Mesenteric fat pad (tissue), 1 donor: ENCODE results near the gene SAMD9. TPM values are rescaled to one million over a fixed set of nuclear protein-coding genes. Genes with fewer than 3 reads are reported as not detected.
"Not testable (repeated sequence)": the region's sequence is repeated elsewhere in the genome, so short reads cannot be mapped to it uniquely, and the experiment has no call there.

ENCODE experiments used
- DNase-seq: peaks from one replicate; pipeline ENCODE4 v3.0.0-alpha.2; 2020; ENCODE audit warnings: low spot score
- long read RNA-seq: library from polyadenylated mRNA; unstranded; transcript quantifications from one replicate; pipeline ENCODE4 v2.0.0, GENCODE V29; 2020
- total RNA-seq: library from RNA; stranded (reverse); fragmentation: NEBNext Ultra II Directional; extraction: Animal tissue kit (Norgen Biotek cat#: 25700); gene quantifications from one replicate; pipeline ENCODE4 v1.2.1, GENCODE V29; 2021
- donor health status: DM: yes; HTN: yes; CAD: no.

SAMD9 gene
- total RNA-seq, result 7.7 TPM
- long read RNA-seq, full-length matches to known transcripts, result 8 of 9 reads
- long read RNA-seq, partial matches to known transcripts, result 0 of 9 reads
- long read RNA-seq, other reads (novel, unspliced or antisense), result 1 of 9 reads

DNA sequence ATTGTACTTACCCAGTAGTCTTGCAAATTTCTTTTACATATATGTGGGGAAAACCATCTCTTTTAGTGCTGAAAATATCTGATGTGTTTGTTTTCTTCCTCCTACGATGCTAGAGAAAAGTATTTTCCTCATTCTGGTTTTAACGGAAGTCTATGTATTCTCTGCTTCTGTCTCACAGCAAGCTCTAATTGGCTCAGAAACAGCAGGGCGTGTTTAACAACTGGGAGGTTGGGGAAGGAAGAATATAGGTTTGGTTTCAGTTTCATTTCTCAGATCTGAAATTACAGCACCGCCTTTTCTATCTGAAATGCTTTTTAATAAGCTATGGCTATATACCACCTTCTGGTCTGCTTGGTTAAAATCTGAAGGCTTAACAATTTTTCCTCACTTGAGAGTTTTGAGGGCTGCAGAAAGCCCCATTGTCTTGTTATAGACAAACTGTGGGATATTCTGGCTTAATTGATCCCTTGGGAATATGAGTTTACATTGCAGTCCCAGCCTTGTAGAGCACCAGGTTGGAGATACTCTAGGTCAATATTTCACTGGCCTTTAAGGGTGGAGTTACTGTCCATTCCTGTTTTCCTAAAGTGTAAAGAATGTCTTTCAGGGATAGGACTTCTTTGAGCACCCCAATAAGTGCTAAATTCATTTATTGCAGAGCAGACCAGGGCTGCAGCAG, at the start of gene SAMD9:
SAMD9 (minus strand) TSS at position 128 of the 679 bp plus-strand sequence. CDS start 11,882 bp downstream, outside the sequence.
- no peak for DNase-seq

DNA sequence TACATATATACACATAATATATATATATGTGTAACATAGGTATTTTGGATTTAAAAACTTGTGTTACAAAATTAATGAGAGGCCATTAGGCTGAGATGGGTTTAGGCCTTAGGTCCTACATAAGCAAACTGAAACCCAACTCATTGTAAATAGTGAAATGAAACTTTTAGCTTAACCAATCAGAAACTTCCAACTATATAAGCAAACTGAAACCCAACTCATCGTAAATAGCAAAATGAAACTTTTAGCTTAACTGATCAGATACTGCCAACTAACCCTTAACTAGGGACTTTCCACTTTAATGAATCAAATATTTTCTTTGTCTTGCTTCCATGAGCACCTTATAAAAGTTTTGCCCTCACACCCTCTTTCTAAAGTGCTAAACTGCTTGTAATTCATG, 47.7 kb upstream of the SAMD9 start:
- DNase-seq, result no peak

DNA sequence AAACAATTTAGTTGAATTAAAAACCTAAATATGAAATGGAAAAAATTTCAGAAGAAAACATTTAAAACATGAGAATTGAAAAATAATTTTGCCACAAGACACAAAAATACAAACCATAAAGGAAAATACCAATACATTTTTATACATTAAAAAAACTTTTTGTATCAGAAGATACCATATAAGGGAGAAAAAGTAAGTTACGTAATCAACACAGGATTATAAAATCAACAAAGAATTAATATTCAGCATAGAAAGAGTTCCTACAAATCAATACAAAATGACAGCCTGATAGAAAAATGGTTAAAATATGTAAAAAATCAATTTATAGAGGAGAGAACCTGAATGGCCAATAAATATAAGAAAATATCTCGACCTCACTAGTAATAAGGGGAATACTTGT, 47.0 kb upstream of the SAMD9 start:
- DNase-seq, result no peak

DNA sequence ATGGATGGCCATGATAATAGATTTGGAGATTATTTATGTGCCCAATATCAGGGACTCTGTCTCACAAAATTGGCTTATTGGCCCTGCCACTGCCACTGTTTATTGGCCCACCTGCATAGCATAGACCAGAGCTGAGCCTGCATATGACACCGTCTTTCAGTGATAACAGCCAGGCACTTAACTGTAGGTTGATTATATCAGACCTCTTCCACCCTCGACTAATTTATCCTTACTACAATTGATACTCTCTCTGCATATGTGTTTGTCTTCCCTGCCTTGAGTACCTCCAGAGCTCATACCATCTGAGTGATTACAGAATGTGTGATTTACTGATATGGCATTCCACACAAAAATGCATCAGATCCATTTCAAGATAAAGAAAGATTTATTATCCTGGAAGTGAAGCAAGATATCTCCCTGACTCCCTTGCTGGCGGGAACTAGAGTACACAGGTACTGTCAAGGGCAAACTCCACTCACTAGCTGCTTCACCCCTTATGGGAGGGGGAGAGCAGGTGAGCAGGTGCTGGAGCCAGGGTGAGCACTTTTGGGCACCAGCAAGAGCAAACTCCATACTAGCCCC, 43.5 kb upstream of the SAMD9 start:
- DNase-seq, result no peak

DNA sequence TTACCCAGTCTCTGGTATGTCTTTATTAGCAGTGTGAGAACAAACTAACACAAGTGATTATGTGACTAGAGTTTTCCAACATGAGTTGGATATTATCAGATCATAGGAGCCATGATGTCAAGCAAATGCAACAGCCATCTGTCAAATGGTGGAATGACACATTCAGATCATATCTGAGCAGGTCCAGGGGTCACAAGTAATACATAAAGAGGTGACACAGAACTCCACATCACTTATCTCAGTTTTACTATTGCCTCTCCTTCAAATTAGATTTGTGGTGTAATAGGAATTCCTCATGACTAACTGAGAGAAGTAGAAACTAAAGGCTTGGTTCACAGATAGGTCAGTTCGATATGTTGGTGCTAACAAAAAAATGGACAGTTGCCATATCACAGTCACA, 42.6 kb upstream of the SAMD9 start:
- DNase-seq, result no peak

DNA sequence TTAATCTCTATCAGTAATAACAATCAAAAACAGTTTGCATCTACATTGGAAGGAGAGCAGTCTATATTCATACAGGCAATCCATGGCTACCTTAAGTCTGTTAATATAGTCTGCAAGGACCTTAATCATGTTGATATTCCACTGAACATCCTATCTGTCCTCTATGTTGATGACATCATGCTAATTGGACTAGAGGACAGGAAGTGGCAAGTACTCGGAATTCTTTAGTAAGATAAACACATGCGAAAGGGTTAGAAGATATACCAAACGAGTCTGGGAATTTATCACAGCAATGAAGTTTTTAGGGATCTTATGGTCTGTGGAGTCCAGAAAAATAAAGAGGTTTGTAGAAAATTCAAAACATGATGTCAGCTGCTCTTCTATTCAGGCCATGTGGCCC, 41.7 kb upstream of the SAMD9 start:
- no peak for DNase-seq

DNA sequence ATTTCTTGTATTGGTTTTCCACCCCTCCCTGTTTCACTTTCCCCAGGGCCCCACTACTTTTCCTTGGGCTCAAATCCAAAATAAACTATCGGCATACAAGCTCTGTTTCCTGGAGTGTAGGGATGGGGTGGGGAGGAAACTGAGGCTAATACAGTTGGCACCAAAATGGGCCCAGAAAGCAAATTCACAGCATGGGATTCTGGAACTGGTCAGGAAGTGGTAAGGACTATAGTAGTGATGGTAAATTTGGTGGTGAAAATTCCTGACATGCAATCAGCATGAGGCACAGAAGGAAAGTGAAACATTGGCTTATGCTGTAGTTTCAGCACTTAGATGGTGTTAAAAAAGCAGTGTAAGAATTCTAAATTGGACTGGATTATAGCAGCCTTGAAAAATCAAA, 39.1 kb upstream of the SAMD9 start:
- DNase-seq, result no peak

DNA sequence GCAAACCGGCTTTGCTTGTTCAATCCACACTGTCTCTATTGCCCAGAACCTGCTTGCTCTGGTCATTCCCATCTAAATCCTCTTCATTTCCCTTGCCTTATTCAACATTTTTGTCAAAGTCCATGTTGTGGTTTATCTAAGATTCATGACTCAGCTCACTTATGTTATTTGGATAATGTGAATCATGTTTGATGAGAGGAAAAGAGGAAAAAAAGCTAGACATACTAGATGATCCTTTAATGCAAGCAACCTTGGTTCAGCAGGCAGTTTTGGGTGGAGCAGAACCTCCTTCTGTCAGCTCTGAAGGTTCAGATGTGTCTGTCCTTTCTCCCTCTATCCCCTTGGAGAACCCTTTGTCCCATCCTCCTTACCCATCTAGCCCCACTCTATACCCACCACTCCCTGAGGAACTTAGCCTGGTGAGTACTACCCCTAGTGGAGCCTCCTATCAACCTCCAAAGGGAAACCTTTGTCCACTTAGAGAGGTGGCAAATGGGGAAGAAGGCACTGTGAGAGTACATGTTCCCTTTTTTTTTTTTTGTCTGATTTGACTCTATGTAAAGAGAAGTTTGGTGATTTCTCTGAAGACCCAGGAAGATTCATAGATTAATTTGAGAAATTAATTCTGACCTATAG, 32.5 kb upstream of the SAMD9 start:
- DNase-seq, result no peak

DNA sequence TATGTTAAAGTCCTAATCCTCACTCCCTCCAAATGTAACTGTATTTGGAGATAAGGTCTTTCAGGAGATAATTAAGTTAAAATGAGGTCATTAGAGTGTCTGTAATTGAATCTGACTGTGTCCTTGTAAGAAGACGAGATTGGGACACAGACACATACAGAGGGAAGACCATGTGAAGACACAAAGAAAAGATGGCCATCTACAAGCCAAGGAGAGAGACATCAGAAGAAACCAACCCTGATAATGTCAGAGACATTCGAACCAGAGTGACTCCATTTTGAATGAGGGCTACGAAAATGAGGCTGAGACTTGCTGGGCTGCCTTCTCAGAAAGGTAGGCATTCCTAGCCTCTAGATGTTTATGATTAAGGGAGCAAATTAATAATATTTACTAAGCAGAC, 30.9 kb upstream of the SAMD9 start:
- DNase-seq, result no peak

DNA sequence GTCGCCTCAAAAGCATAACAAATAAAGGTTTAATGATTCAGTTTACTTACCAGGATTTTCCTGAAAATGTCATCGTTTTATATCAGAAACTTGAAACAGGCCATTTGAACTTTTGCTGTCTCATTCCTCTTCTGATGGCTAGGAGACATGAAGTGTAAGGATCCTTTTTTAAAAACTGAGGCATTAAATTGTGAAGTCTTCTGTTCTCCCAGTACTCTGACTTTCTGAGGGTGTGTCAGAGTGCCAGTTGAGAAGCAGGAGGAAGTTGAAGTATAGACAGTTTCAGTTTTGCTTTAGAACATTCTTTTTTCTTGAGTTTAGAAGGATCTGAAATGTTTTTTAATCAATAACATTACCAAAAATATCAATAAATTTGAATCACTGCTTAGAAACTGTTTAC, 30.4 kb upstream of the SAMD9 start, which contains the start of gene SAMD9L:
SAMD9L (minus strand) TSS at position 242 of the 400 bp plus-strand sequence. CDS start 12,414 bp downstream, outside the sequence.
- no peak for DNase-seq

DNA sequence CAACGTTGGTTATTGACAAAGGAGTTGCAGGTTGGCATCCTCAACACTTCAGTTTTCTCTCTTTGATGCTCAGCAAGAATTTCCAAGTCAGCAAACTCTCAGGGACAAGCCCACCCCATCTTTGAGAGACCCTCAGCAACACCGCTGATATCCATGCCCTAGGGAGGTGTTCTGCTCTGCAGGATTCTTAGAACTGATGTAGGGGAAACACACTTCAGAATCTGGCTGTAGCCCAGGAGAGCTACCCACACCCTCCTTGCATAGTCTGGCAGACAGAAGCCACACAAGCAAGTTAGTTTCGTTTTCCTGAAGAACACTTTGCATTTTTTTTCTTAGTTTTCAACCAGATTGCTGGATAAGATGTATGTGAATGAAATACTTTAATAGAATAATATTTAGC, 29.6 kb upstream of the SAMD9 start:
- no peak for DNase-seq

DNA sequence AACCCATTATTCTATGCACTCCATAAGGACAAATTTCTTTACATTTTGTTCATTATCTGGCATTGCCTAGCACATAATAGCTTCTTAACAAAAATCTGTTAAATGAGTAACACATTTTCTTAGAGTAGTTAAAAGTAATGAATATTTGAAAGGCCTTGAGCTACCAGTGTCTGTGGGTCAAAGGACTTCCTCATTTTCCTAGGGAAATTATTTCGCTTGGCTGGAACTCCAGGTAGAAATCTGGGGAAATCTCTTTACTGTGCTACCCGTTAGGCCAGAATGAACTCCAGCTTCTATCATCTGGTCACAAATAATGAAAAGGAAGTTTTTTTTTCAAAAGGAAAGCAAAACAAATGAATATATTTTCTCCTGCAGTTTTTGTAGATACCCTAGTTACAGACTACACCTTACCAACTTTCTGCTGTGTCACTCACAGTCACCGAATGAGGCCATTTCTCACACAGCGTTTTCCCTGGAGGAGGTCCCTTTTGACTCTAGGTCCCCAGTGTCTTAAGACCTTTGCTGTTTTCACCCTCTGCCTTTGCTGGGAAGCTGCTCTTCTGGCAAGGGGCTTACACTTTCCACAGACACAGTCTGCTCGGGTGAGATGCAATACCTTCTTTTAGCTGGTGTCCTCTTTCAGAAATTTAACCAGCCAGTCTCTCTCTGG, 28.8 kb upstream of the SAMD9 start:
- DNase-seq, result no peak

DNA sequence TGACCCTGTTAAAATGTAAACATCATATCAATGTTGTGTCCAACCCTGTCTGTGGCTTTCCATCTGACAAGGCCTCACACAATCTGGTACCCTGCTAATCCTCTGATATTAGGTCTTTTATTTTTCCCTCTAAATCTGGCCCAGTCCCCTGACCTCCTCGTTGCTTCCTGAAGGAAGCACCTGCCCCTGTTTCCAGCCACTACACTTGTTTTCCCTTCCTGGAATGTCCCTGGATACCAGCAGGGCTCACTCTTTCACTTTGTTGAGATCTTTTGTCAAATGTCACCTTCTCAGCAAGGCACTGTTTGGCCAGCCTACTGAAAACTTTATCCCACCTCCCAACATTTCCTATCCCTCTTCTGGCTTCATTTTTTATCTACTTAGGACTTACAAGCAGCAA, 28.3 kb upstream of the SAMD9 start:
- DNase-seq, result no peak

DNA sequence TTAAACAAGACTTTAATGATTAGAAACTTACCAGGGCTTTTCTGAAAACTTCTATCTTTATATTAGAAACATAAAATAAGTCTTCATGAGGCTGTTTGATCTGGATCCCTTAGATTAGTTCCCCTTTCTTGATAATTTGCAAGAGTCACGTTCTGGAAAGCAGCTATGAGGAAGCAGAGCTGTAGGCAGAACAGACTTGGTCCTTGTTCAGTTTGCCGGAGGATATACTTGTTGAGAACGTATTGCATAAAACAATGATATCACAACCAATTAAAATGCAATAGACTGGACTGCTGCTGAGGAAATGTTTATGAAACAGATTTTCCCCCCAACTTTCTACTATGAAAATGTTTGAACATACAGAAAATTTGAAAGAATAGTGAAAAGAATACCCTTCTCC, 27.6 kb upstream of the SAMD9 start:
- DNase-seq, result no peak

DNA sequence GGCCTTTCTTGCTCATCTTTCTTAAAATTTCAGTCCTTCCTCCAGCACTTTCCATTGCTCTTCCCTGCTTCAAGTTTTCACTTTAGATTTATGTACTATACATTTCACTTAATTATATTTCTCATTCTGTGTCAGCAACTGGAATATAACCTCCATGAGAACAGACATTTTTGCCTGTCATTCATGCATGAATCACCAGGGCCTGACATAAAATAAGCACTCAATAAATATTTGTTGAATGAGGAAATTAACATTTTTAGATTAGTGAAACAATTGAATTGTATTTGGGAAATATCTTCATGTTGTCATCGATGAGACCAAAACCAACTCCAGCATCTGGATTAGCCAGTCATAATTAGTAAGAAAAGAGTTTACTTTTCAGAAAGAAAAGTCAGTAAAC, 24.3 kb upstream of the SAMD9 start:
- no peak for DNase-seq

DNA sequence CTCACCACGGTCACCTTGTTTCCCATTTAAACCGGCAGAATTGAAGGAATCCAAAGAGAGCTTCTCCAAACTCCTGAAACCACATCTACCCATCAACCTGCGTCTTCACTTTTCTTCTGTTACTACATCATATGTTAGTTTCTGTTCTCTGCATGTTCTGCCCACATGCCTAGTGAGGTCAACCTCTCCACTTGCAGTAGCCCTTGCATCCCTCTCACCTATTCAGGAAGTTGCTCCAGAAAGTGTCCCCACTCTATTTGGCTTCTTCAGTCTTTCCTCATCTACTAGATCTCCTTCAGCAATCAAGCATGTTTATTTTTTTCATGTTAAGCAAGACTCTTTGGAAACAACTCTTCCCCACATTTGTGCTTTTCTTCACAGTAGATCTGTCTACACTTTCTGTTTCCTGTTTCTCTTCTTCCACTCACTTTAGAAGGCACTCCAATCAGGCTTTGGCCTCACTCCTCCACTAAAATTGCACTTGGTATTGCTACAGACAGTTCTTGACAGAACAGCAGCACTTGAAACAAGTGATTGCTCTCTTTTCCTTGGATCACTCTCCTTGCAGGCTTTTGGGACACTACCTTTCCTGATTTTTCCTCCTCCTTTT, 22.9 kb upstream of the SAMD9 start:
- no peak for DNase-seq

DNA sequence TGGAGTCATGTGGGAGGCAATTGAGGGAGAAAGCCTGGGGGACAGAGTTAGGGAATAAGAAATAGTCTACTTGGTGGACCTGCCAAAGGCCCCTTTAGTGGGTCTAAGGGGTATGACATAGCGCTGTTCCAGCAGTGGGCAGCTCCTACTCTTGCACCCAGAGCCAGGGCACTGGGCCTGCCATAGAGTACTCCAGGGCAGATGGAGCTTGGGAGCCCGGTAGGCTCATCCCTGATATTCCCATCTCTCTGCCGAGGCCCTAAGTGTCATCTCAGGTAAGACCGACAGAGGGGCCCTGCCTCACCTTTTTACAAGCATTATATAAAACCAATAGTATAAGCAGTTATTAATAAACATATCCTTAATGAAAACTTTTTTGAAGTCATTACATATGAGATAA, 20.8 kb upstream of the SAMD9 start:
- no peak for DNase-seq

DNA sequence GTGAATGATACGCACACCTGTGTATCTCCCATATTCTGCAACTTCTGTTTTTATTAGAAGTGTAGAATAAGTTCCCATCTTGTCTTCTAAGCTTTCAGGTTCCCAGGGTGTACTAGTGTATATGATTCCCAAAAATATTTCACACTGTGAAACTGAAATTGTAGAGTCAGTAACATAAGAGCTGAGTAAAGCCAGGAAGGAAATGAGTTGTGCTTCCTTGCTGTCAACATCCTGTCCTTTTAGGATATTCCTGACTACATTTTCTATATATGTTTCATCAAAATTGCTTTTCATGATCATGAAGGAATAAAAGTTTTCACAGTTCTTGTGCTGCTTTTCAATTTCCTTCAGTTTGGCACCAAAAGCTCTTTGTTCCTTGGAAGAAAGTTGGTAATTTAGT, 15.2 kb upstream of the SAMD9 start:
- DNase-seq, result no peak

DNA sequence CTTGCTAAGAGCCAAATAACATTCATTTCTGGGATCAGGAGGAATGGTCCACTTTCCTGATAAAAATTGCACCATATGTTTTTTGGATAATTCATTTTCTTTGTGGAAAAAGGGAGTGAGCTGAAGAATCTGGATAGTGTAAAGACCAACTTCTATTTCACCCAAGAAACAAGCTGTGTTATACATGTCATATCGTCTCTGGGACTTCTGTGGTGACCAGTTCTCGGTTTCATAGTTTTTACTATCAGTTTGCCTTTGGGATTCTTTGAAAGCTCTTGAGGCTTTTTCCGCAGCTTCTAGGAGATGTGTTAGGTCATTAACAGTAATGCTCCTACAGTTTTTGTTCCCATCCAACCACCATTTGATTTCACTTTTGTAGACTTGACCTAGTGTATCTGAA, 14.4 kb upstream of the SAMD9 start:
- no peak for DNase-seq

DNA sequence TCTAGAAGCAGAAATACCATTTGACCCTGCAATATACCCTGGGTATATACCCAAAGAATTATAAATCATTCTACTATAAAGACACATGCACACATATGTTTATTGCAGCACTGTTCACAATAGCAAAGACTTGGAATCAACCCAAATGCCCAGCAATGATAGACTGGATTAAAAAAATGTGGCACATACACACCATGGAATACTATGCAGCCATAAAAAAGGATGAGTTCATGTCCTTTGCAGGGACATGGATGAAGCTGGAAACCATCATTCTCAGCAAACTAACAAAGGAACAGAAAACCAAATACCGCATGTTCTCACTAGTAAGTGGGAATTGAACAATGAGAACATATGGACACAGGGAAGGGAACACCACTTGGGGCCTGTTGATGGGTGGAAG, 9.2 kb upstream of the SAMD9 start:
- not testable (repeated sequence) for DNase-seq

DNA sequence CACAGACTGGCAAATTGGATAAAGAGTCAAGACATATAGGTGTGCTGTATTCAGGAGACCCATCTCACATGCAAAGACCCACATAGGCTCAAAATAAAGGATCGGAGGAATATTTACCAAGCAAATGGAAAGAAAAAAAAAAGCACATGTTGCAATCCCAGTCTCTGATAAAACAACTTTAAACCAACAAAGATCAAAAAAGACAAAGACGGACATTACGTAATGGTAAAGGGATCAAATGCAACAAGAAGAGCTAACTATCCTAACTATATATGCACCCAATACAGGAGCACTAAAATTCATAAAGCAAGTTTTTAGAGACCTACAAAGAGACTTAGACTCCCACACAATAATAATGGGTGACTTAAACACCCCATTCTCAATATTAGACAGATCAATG, 5.8 kb upstream of the SAMD9 start:
- DNase-seq, result not testable (repeated sequence)
